ENCODE measurements around the gene OGFRL1.

DNA sequence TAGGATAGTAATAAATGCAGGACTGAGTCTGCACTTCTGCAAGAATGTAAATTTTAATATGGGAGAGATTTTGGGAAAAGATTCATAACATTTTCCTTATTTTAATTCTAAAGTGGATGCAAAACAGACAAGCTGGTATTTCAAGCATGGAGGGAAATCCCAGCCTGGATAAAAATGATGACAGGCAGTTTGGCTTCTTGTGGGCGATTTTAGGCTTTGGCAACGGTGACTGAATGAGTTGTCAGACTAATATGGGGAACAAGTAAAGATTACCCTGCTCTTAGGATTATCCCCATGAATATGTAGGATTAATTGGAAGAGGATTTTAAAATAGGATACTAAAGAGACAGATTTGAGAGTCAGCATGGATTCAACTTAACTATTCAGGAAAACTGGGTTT lies 21.0 kb downstream of the OGFRL1 start:
- TF ChIP-seq, protein P1, sequence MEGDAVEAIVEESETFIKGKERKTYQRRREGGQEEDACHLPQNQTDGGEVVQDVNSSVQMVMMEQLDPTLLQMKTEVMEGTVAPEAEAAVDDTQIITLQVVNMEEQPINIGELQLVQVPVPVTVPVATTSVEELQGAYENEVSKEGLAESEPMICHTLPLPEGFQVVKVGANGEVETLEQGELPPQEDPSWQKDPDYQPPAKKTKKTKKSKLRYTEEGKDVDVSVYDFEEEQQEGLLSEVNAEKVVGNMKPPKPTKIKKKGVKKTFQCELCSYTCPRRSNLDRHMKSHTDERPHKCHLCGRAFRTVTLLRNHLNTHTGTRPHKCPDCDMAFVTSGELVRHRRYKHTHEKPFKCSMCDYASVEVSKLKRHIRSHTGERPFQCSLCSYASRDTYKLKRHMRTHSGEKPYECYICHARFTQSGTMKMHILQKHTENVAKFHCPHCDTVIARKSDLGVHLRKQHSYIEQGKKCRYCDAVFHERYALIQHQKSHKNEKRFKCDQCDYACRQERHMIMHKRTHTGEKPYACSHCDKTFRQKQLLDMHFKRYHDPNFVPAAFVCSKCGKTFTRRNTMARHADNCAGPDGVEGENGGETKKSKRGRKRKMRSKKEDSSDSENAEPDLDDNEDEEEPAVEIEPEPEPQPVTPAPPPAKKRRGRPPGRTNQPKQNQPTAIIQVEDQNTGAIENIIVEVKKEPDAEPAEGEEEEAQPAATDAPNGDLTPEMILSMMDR (IDR thresholded peaks at IDR 0.05; ENCODE audit: low read depth, low read length), result no peak
- no peak for TF ChIP-seq EZH2phosphoT487 (IDR thresholded peaks at IDR 0.05; ENCODE audit: low read depth)
